HG03095 (cell line): ENCODE measurements around the gene OAS3.
"Not testable (repeated sequence)": the region's sequence is repeated elsewhere in the genome, so short reads cannot be mapped to it uniquely, and the experiment has no call there.

Source experiments
- ATAC-seq: cut with Tn5 transposase; IDR thresholded peaks from one replicate; pipeline ENCODE4 v1.9.1; 2021; ENCODE audit warnings: moderate library complexity; ENCODE audit not compliant: unreplicated experiment

Gene OAS3

GRCh38 chr12:112957125-112957524, 18.9 kb downstream of the OAS3 start:
- ATAC-seq, result not testable (repeated sequence)

DNA sequence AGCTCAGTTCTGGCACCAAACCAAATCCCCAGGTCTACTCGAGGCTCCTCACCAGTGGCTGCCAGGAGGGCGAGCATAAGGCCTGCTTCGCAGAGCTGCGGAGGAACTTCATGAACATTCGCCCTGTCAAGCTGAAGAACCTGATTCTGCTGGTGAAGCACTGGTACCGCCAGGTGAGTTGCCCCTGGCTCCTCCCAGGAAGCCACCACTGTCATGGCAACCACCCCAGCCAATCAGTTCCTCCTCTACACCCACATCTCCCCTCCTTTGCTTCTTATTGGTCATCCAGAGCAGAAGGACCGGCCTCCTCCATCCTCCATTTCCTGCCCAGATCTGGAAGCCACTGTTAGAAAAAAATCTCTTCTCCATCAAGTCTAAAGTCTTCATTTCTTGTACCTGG, 22.8 kb downstream of the OAS3 start:
- no peak for ATAC-seq

DNA sequence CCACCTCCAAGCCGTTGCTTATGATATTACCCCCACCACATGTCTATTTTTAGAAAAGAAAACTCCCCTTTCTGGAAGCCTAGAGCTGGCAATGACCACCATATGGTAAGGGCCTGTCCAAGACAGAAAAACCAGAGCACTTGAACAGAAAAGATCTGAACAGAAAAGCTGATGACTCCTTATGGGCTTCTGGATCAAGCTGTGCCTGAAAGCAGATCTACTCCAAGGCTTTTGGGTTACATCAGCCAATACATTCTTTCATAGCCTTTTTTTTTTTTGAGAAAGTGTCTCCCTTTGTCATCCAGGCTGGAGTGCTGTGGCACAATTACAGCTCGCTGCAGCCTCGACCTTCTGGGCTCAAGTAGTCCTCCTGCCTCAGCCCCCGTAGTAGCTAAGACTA, 23.3 kb downstream of the OAS3 start:
- ATAC-seq, result no peak

DNA sequence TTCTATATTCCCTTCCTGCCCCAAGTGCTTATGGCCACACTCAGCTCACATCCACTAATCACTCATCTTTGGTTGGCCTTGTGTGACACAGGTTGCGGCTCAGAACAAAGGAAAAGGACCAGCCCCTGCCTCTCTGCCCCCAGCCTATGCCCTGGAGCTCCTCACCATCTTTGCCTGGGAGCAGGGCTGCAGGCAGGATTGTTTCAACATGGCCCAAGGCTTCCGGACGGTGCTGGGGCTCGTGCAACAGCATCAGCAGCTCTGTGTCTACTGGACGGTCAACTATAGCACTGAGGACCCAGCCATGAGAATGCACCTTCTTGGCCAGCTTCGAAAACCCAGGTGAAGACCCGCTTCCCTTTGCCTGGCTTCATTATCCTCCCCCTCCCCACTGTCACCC, 24.3 kb downstream of the OAS3 start:
- no peak for ATAC-seq

GRCh38 chr12:112963227-112963861, 25.1 kb downstream of the OAS3 start:
- ATAC-seq, result no peak

DNA sequence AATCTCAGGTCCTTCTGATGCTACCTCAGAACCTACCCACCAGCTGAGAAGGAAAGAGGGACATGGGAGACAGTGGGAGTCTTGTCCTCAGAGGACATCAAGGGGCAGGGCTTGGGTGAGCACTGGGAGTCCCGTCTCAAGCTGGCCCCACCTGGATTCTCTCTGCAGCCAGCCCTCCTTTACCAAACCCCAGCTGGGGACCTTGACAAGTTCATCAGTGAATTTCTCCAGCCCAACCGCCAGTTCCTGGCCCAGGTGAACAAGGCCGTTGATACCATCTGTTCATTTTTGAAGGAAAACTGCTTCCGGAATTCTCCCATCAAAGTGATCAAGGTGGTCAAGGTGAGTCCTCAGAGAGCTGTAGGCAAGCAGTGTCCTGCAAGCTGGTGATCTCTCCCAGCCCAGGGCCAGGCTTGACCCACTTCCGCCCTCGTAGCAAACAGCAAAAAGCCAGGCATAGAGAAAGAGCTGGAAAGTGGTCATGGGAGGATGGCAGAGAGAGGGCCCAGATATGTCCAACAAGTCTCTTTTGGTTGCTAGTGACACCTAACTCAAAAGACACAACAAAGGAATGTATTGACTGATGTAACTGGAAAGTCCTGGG, 25.9 kb downstream of the OAS3 start:
- no peak for ATAC-seq

- no peak for ATAC-seq
These were observed 26.6 kb downstream of the OAS3 start for GRCh38 chr12:112964915-112965314.

DNA sequence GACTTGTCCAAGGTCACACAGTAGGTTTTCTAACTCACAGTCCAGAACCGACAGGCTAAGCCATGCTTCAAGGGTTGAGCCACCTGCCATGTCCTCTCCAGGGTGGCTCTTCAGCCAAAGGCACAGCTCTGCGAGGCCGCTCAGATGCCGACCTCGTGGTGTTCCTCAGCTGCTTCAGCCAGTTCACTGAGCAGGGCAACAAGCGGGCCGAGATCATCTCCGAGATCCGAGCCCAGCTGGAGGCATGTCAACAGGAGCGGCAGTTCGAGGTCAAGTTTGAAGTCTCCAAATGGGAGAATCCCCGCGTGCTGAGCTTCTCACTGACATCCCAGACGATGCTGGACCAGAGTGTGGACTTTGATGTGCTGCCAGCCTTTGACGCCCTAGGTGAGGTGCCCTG, 27.4 kb downstream of the OAS3 start:
- ATAC-seq, result no peak

DNA sequence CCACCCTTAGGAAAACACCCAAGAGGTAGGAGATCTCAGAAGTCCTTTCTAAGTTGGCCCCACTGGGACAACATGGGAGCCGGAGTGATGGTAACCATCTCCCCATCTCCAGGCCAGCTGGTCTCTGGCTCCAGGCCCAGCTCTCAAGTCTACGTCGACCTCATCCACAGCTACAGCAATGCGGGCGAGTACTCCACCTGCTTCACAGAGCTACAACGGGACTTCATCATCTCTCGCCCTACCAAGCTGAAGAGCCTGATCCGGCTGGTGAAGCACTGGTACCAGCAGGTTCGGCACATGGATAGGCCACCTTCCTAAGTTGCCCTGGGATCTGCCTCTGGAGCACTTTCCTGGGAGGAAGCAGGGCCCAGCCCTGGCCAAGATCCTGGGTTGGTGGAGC, 29.0 kb downstream of the OAS3 start:
- ATAC-seq, result no peak

DNA sequence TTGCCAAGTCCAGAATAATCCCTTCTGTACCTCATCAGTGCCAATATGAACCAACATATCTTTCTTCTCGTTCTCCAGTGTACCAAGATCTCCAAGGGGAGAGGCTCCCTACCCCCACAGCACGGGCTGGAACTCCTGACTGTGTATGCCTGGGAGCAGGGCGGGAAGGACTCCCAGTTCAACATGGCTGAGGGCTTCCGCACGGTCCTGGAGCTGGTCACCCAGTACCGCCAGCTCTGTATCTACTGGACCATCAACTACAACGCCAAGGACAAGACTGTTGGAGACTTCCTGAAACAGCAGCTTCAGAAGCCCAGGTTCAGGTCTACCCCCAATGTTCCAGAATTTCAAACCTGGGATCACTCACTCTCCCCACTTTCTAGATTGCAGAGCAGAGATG, 29.6 kb downstream of the OAS3 start:
- ATAC-seq, result no peak

DNA sequence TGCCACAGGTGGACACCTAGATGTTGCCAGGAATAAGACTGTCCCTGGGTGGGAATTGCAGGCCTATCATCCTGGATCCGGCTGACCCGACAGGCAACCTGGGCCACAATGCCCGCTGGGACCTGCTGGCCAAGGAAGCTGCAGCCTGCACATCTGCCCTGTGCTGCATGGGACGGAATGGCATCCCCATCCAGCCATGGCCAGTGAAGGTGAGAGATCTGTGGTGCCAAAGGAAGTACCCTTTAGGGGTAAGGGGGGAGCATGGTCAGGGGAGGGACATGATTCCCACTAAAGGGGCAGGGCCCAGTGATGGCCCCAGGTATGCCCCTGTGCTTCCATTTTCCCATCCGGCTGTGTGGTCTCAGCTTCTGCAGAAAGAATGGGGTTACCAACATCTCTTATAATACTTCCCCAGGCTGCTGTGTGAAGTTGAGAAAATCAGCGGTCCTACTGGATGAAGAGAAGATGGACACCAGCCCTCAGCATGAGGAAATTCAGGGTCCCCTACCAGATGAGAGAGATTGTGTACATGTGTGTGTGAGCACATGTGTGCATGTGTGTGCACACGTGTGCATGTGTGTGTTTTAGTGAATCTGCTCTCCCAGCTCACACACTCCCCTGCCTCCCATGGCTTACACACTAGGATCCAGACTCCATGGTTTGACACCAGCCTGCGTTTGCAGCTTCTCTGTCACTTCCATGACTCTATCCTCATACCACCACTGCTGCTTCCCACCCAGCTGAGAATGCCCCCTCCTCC, 31.5 kb downstream of the OAS3 start:
- no peak for ATAC-seq

- no peak for ATAC-seq
These were observed 32.1 kb downstream of the OAS3 start for GRCh38 chr12:112970391-112970790.

- ATAC-seq, result no peak
These were observed 33.0 kb downstream of the OAS3 start for GRCh38 chr12:112971248-112971647.

GRCh38 chr12:112973011-112973735, 34.9 kb downstream of the OAS3 start:
- no peak for ATAC-seq

DNA sequence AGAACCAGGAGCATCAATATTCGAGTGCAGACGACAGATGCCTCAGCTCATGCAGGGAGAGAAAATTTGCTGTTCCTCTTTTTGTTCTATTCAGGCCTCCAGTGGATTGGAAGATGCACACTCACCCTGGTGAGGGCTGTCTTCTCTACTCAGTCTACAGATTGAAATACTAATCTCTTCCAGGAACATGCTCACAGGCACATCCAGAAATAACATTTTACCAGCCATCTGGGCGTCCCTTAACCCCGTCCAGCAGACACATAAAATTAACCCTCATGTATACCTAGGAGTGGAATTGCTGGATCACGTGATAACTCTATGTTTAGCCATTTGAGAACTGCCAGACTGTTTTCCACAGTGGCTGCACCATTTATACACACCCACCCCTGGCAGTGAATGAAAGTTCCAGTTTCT, 35.6 kb downstream of the OAS3 start:
- ATAC-seq, result no peak

- no peak for ATAC-seq
These were observed 36.6 kb downstream of the OAS3 start for GRCh38 chr12:112974904-112975303.

DNA sequence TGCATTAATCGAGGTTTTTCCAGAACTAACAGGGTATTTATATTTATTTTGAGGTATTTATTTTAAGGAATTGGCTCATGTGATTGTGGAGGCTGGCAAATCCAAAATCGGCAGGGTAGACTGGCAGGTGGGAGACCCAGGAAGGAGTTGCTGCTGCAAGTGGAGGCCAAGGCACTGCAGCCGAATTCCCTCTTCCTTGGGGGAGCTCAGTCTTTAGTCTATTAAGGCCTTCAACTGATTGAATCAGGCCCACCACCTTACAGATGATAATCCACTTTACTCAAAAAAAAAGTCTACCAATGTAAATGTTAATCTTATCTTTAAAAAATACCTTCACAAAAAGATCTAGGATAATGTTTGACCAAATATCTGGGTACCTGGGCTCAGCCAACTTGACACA, 38.9 kb downstream of the OAS3 start:
- ATAC-seq, result no peak

DNA sequence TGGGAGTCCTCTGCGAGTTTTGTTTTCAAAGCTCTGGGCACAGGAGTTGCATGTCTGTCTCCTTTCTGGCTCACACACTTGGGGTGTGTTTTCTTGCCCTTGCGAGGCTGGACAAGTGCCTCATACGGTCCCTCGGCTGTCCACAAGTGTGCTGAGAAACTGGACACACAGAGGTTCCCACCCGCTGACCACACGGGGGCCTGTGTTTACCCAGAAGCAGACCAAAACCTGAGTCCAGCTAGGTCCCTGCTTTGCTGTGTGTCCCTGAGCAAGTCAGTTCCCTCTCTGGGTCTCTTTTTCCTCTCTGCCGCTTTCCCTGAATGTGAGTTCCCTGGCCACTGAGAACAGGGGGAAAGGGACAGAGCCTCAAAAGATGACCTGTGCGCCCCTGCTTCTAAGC, 39.4 kb downstream of the OAS3 start:
- ATAC-seq, result no peak

GRCh38 chr12:112978163-112979040, 40.1 kb downstream of the OAS3 start, which contains the start of gene OAS2:
OAS2 (plus strand) TSS chr12:112978519; CDS start chr12:112978609, 90 bp downstream.
- ATAC-seq, result peak; percentile 84

DNA sequence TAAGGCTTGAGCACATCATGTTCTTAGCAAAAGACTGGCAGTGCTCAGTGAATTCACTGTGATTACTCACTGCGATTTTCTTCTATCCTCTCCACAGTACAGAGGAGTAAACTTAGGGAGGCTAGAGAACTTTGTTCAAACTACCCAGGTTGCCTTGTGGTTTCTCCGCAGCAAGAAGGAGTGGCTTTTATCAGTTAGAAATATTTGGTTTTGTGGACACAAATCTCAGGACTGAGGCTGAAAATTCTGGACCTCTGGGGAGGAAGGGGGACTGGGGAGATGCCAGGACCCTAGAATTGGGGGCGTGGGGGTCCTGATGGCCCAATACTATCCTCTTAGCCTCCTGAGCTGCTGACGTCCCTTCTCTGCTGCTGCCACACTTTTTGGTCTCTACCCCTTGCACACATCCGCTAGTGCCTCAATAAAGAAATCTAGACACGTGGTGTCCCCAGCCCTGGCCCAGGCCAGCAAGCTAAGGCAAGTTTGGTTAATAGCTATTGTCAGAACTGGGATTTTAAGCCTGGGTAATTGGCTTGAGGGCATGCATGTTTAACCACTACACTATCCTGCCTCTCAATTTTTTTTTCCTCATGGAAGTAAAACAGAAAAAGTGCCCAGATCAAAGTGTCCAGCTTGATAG, 40.9 kb downstream of the OAS3 start:
- ATAC-seq, result no peak
